Measurements from ENCODE around the gene NLGN3.

Gene NLGN3

GRCh38 chrX:71144651-71145050 is at the start of gene NLGN3:
Gene NLGN3 (plus strand): TSS chrX:71144841. CDS start chrX:71147750, 2,909 bp downstream.
- no peak for DNase-seq

- no peak for DNase-seq
Measured at GRCh38 chrX:71095033-71095432, 49.6 kb upstream of the NLGN3 start.

GRCh38 chrX:71095555-71095980 is 49.1 kb upstream of the NLGN3 start, which contains the start of gene FOXO4:
Gene FOXO4 (plus strand): TSS chrX:71095851. CDS start chrX:71096529, 678 bp downstream.
- peak; percentile 84 to 85 for DNase-seq

- DNase-seq = no peak
Measured at GRCh38 chrX:71095981-71096759, 48.5 kb upstream of the NLGN3 start.

- no peak for DNase-seq
Measured at GRCh38 chrX:71096760-71097032, 47.9 kb upstream of the NLGN3 start.

GRCh38 chrX:71098302-71098701 is 46.3 kb upstream of the NLGN3 start:
- DNase-seq = peak; percentile 79 to 87

GRCh38 chrX:71098951-71099506 is 45.6 kb upstream of the NLGN3 start:
- DNase-seq = no peak

- no peak for DNase-seq
Measured at GRCh38 chrX:71099736-71100135, 44.9 kb upstream of the NLGN3 start.

- no peak for DNase-seq
Measured at GRCh38 chrX:71100581-71101505, 43.8 kb upstream of the NLGN3 start.

GRCh38 chrX:71102292-71102691 is 42.3 kb upstream of the NLGN3 start:
- DNase-seq = no peak

- peak; percentile 57 to 58 for DNase-seq
Measured at GRCh38 chrX:71103110-71103983, 41.3 kb upstream of the NLGN3 start.

- DNase-seq = no peak
Measured at GRCh38 chrX:71105628-71106027, 39.0 kb upstream of the NLGN3 start.

- peak in 1 of 2 donors; percentile 38 for DNase-seq
Measured at GRCh38 chrX:71106427-71106826, 38.2 kb upstream of the NLGN3 start, which contains the start of gene CXorf65. Gene CXorf65 (minus strand): TSS chrX:71106740. CDS start chrX:71106556, 184 bp downstream.

GRCh38 chrX:71107245-71107644 is 37.4 kb upstream of the NLGN3 start:
- DNase-seq = no peak

GRCh38 chrX:71107762-71108360 is 36.8 kb upstream of the NLGN3 start:
- DNase-seq = no peak

- DNase-seq = no peak
Measured at GRCh38 chrX:71109051-71109450, 35.6 kb upstream of the NLGN3 start.

- DNase-seq = peak; percentile 77 to 86
Measured at GRCh38 chrX:71111141-71111843, 33.3 kb upstream of the NLGN3 start, which contains the start of gene IL2RG. Gene IL2RG (minus strand): TSS chrX:71111577. CDS start chrX:71111539, 38 bp downstream.

- DNase-seq = peak; percentile 26 to 44
Measured at GRCh38 chrX:71111921-71112431, 32.7 kb upstream of the NLGN3 start.

GRCh38 chrX:71117358-71117757 is 27.3 kb upstream of the NLGN3 start:
- DNase-seq = no peak

GRCh38 chrX:71118032-71118984 is 26.3 kb upstream of the NLGN3 start, which contains the start of gene MED12:
Gene MED12 (plus strand): TSS chrX:71118596. CDS start chrX:71118755, 159 bp downstream.
- DNase-seq = peak; percentile 67 to 73
